AG10803 (cell line): ENCODE measurements around the gene CTCFL.

Source experiments
- DNase-seq: peaks from one replicate; pipeline ENCODE4 v3.0.0; 2010; ENCODE audit warnings: low read depth
- H3K4me3 ChIP-seq: 2 replicates; pipeline ENCODE4 v1.5.1; 2011; ENCODE audit warnings: mild to moderate bottlenecking, low read length, control low read depth
- CTCF ChIP-seq: conservative IDR thresholded peaks from 2 replicates; pipeline ENCODE4 v1.5.1; 2011; ENCODE audit warnings: mild to moderate bottlenecking, low read length, control low read depth, inconsistent platforms

Gene CTCFL

GRCh38 chr20:57460781-57461465 lies 64.0 kb downstream of the CTCFL start:
- no peak for TF ChIP-seq CTCF
- DNase-seq: no peak
- no peak overlapping the region for H3K4me3 ChIP-seq

- DNase-seq: no peak
- H3K4me3 ChIP-seq: no peak overlapping the region
- TF ChIP-seq CTCF: no peak
Observed at GRCh38 chr20:57459897-57460296, 65.0 kb downstream of the CTCFL start.

GRCh38 chr20:57459278-57459677 lies 65.7 kb downstream of the CTCFL start:
- TF ChIP-seq CTCF: no peak
- no peak overlapping the region for H3K4me3 ChIP-seq
- peak; percentile 17 for DNase-seq

GRCh38 chr20:57458400-57459160 lies 66.4 kb downstream of the CTCFL start:
- no peak overlapping the region for H3K4me3 ChIP-seq
- no peak for TF ChIP-seq CTCF
- peak; percentile 69 for DNase-seq

GRCh38 chr20:57457243-57458095 lies 67.5 kb downstream of the CTCFL start:
- TF ChIP-seq CTCF: no peak
- DNase-seq: no peak
- no peak overlapping the region for H3K4me3 ChIP-seq

GRCh38 chr20:57456116-57456515 lies 68.8 kb downstream of the CTCFL start:
- DNase-seq: no peak
- TF ChIP-seq CTCF: no peak
- no peak overlapping the region for H3K4me3 ChIP-seq
